Right atrium auricular region (tissue), 2 donors: Measurements from ENCODE around the gene SPINK5. TPM values are rescaled to one million over a fixed set of nuclear protein-coding genes. Genes with fewer than 3 reads are reported as not detected.
"Not testable (repeated sequence)": the region's sequence is repeated elsewhere in the genome, so short reads cannot be mapped to it uniquely, and the experiment has no call there.

Experiments
- DNase-seq: peaks from one replicate; pipeline ENCODE4 v3.0.0-alpha.2; 2019; ENCODE audit warnings: low spot score
- H3K27ac ChIP-seq, 2 donors: fragments of 200-600 bp; sonication (generic); 1 replicate in 1 of 2; 2 replicates in 1 of 2; pipeline ENCODE4 v1.5.1; 2016 to 2019
- H3K27me3 ChIP-seq, 2 donors: fragments of 200-600 bp; sonication (generic); one replicate each; pipeline versions ENCODE4 v1.5.1 to v1.6.0; 2017 to 2019
- H3K36me3 ChIP-seq: fragments of 200-600 bp; sonication (generic); one replicate; pipeline ENCODE4 v1.5.1; 2016
- H3K4me1 ChIP-seq, 2 donors: fragments of 200-600 bp; sonication (generic); one replicate each; pipeline versions ENCODE4 v1.5.1 to v1.6.0; 2017 to 2019
- H3K4me3 ChIP-seq, 2 donors: fragments of 200-600 bp; sonication (generic); 1 replicate in 1 of 2; 2 replicates in 1 of 2; pipeline ENCODE4 v1.5.1; 2017 to 2019; ENCODE audit warnings: mild to moderate bottlenecking in 1 of 2, moderate library complexity in 1 of 2
- H3K9me3 ChIP-seq, 2 donors: fragments of 200-600 bp; sonication (generic); one replicate each; pipeline ENCODE4 v1.5.1; 2019
- CTCF ChIP-seq, 2 donors: fragments of 200-600 bp; sonication (generic); IDR thresholded peaks; one replicate each; pipeline ENCODE4 v1.5.1; 2019; ENCODE audit warnings: antibody characterized with exemption in 2 of 2
- total RNA-seq, 2 donors: library from RNA; depleted of rRNA; stranded (reverse); fragments of >200 nt; gene quantifications; one replicate each; pipeline ENCODE4 v1.1.0, GENCODE V29; 2016

Gene SPINK5
- total RNA-seq, 2 donors from 2014 or later = 1.8 to 2.3 TPM

- Histone ChIP-seq H3K9me3 (no peaks in the 10 kb centered on the region), H3K27ac (no peak overlapping the region), H3K4me1 (no peaks in the 10 kb centered on the region), H3K36me3 (no peaks in the 10 kb centered on the region), H3K27me3 (no peaks in the 10 kb centered on the region), H3K4me3 (no peak overlapping the region)
- TF ChIP-seq CTCF (IDR thresholded peaks at IDR 0.05) = no peak
- DNase-seq = no peak
Measured at GRCh38 chr5:148033134-148033533, 30.6 kb upstream of the SPINK5 start.

GRCh38 chr5:148035676-148036075 lies 28.1 kb upstream of the SPINK5 start:
- DNase-seq = no peak
- Histone ChIP-seq H3K27me3 (no peaks in the 10 kb centered on the region), H3K4me1 (no peaks in the 10 kb centered on the region), H3K36me3 (no peaks in the 10 kb centered on the region), H3K27ac (no peak overlapping the region), H3K9me3 (no peaks in the 10 kb centered on the region), H3K4me3 (no peak overlapping the region)
- no peak for TF ChIP-seq CTCF (IDR thresholded peaks at IDR 0.05)

- no peaks in the 10 kb centered on the region for H3K36me3 ChIP-seq
- no peaks in the 10 kb centered on the region for H3K9me3 ChIP-seq
- no peak overlapping the region for H3K27ac ChIP-seq
- no peak for DNase-seq
- H3K4me3 ChIP-seq = no peak overlapping the region
- no peaks in the 10 kb centered on the region for H3K4me1 ChIP-seq
- H3K27me3 ChIP-seq = no peaks in the 10 kb centered on the region
- no peak for TF ChIP-seq CTCF (IDR thresholded peaks at IDR 0.05)
Measured at GRCh38 chr5:148042881-148043280, 20.9 kb upstream of the SPINK5 start.

- no peak for DNase-seq
- Histone ChIP-seq H3K27ac (no peak overlapping the region), H3K9me3 (peaks cover 0 to 3% of the 10 kb centered on the region in 2 donors), H3K4me3 (no peak overlapping the region), H3K36me3 (no peaks in the 10 kb centered on the region), H3K4me1 (no peaks in the 10 kb centered on the region), H3K27me3 (no peaks in the 10 kb centered on the region)
- no peak for TF ChIP-seq CTCF (IDR thresholded peaks at IDR 0.05)
Measured at GRCh38 chr5:148043705-148044104, 20.1 kb upstream of the SPINK5 start.

- not testable (repeated sequence) for H3K27me3 ChIP-seq, H3K36me3 ChIP-seq, H3K27ac ChIP-seq, H3K4me3 ChIP-seq, DNase-seq, H3K4me1 ChIP-seq
- H3K9me3 ChIP-seq = peaks cover 0 to 27% of the 10 kb centered on the region in 2 donors
Measured at GRCh38 chr5:148055160-148055559, 8.6 kb upstream of the SPINK5 start.

GRCh38 chr5:148060309-148060708 lies 3.5 kb upstream of the SPINK5 start:
- no peak overlapping the region for H3K4me3 ChIP-seq
- no peaks in the 10 kb centered on the region for H3K4me1 ChIP-seq
- H3K27ac ChIP-seq = no peak overlapping the region
- no peaks in the 10 kb centered on the region for H3K27me3 ChIP-seq
- TF ChIP-seq CTCF (IDR thresholded peaks at IDR 0.05) = no peak
- H3K36me3 ChIP-seq = no peaks in the 10 kb centered on the region
- H3K9me3 ChIP-seq = peaks cover 0 to 13% of the 10 kb centered on the region in 2 donors
- no peak for DNase-seq
